ENCODE data around the gene ATF7IP2. TPM values are rescaled to one million over a fixed set of nuclear protein-coding genes. Genes with fewer than 3 reads are reported as not detected.

The ATF7IP2 gene
- total RNA-seq, 1 donor from 2014 or later = 80.7 TPM

- Mint-ChIP-seq H3K4me1 (ENCODE audit: low read depth) (peaks cover 5% of the 10 kb centered on the region), H3K27me3 (no peaks in the 10 kb centered on the region), H3K36me3 (ENCODE audit: insufficient read depth) (peaks cover 2% of the 10 kb centered on the region), H3K9me3 (ENCODE audit: low read depth) (peaks cover 10% of the 10 kb centered on the region), H3K27ac (no peak overlapping the region), H3K4me3 (ENCODE audit: low read depth) (no peak overlapping the region)
- no peak for DNase-seq (ENCODE audit: low spot score, unreplicated experiment)
- TF ChIP-seq CTCF (IDR thresholded peaks at IDR 0.05; ENCODE audit: unreplicated experiment) = no peak
These were observed 14.3 kb upstream of the ATF7IP2 start for GRCh38 chr16:10371592-10371991.

GRCh38 chr16:10373556-10373955, 12.3 kb upstream of the ATF7IP2 start:
- no peaks in the 10 kb centered on the region for H3K27me3 Mint-ChIP-seq
- DNase-seq (ENCODE audit: low spot score, unreplicated experiment) = no peak
- H3K27ac Mint-ChIP-seq = no peak overlapping the region
- H3K9me3 Mint-ChIP-seq (ENCODE audit: low read depth) = peaks cover 10% of the 10 kb centered on the region
- no peak for TF ChIP-seq CTCF (IDR thresholded peaks at IDR 0.05; ENCODE audit: unreplicated experiment)
- H3K4me3 Mint-ChIP-seq (ENCODE audit: low read depth) = no peak overlapping the region
- peaks cover under 1% of the 10 kb centered on the region for H3K4me1 Mint-ChIP-seq (ENCODE audit: low read depth)
- H3K36me3 Mint-ChIP-seq (ENCODE audit: insufficient read depth) = peaks cover 2% of the 10 kb centered on the region

GRCh38 chr16:10376229-10376628, 9.6 kb upstream of the ATF7IP2 start:
- H3K4me3 Mint-ChIP-seq (ENCODE audit: low read depth) = no peak overlapping the region
- no peaks in the 10 kb centered on the region for H3K27me3 Mint-ChIP-seq
- no peak for TF ChIP-seq CTCF (IDR thresholded peaks at IDR 0.05; ENCODE audit: unreplicated experiment)
- peaks cover 10% of the 10 kb centered on the region for H3K9me3 Mint-ChIP-seq (ENCODE audit: low read depth)
- no peaks in the 10 kb centered on the region for H3K36me3 Mint-ChIP-seq (ENCODE audit: insufficient read depth)
- no peak for DNase-seq (ENCODE audit: low spot score, unreplicated experiment)
- no peaks in the 10 kb centered on the region for H3K4me1 Mint-ChIP-seq (ENCODE audit: low read depth)
- H3K27ac Mint-ChIP-seq = no peak overlapping the region

- no peak for TF ChIP-seq CTCF (IDR thresholded peaks at IDR 0.05; ENCODE audit: unreplicated experiment)
- no peak for DNase-seq (ENCODE audit: low spot score, unreplicated experiment)
- Mint-ChIP-seq H3K27me3 (no peaks in the 10 kb centered on the region), H3K36me3 (ENCODE audit: insufficient read depth) (peaks cover 14% of the 10 kb centered on the region), H3K9me3 (ENCODE audit: low read depth) (no peaks in the 10 kb centered on the region), H3K4me1 (ENCODE audit: low read depth) (peaks cover 11% of the 10 kb centered on the region), H3K27ac (no peak overlapping the region), H3K4me3 (ENCODE audit: low read depth) (no peak overlapping the region)
These were observed 2.2 kb upstream of the ATF7IP2 start for GRCh38 chr16:10383626-10384025.

GRCh38 chr16:10386517-10387100, 748 bp downstream of the ATF7IP2 start:
- peak overlapping the region; percentile 89 for H3K4me3 Mint-ChIP-seq (ENCODE audit: low read depth)
- peaks cover 3% of the 10 kb centered on the region for H3K9me3 Mint-ChIP-seq (ENCODE audit: low read depth)
- peak overlapping the region; percentile 98 for H3K27ac Mint-ChIP-seq
- H3K4me1 Mint-ChIP-seq (ENCODE audit: low read depth) = peaks cover 14% of the 10 kb centered on the region
- H3K27me3 Mint-ChIP-seq = no peaks in the 10 kb centered on the region
- peaks cover 34% of the 10 kb centered on the region for H3K36me3 Mint-ChIP-seq (ENCODE audit: insufficient read depth)
- TF ChIP-seq CTCF (IDR thresholded peaks at IDR 0.05; ENCODE audit: unreplicated experiment) = no peak
- no peak for DNase-seq (ENCODE audit: low spot score, unreplicated experiment)
